Epithelial cell of umbilical artery (primary cell): ENCODE results near the gene PLEKHJ1. TPM values are rescaled to one million over a fixed set of nuclear protein-coding genes. Genes with fewer than 3 reads are reported as not detected.

ENCODE experiments used
- total RNA-seq: library from RNA; depleted of rRNA; stranded (reverse); fragments of >200 nt; gene quantifications from 2 replicates; pipeline ENCODE4 v1.2.3, GENCODE V29; 2014

PLEKHJ1 gene
- total RNA-seq = 59.8 and 63.5 TPM in 2 replicates

DNA sequence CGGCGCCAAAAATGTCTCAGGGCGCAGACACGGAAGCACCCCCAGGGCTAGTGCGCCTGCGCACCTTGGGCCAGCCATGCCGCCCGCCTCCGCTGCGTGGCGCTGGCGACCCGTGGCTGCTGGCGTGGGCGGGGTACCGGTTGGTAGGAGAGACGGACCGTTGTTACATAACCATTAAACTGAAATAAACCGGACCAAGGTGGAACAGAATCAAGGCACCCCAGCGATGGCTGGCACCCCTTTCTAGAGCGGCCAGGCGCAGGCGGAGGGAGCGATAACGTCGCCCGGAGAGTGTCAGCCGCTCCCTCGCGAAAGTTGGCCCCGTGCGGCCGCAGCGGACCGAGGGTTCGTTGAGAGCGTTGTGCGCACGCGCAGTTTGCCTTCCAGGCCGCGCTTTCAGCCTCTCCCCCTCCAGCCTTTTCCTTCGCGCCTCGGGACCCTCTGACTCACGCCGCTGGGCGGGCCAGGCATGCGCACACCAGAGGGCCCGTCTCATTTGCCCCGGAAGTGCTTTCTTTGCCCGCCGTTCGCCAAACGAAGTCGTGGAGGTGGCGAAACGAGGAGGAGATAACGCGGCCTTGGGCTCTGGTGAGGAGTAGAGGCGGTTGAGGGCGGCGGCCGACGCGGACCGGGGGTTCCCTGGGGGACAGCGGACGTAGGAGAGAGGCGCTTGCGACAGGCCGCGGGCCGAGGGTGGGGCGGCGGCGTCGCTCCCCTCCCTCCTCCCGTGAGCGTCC is at the start of gene PLEKHJ1, which contains the start of gene SF3A2:
TSS of gene PLEKHJ1 (minus strand) at position 16 of the 737 bp plus-strand sequence. CDS start 81 bp downstream, outside the sequence.
TSS of gene SF3A2 (plus strand) at position 511 of the 737 bp plus-strand sequence. CDS start 6,595 bp downstream, outside the sequence.

DNA sequence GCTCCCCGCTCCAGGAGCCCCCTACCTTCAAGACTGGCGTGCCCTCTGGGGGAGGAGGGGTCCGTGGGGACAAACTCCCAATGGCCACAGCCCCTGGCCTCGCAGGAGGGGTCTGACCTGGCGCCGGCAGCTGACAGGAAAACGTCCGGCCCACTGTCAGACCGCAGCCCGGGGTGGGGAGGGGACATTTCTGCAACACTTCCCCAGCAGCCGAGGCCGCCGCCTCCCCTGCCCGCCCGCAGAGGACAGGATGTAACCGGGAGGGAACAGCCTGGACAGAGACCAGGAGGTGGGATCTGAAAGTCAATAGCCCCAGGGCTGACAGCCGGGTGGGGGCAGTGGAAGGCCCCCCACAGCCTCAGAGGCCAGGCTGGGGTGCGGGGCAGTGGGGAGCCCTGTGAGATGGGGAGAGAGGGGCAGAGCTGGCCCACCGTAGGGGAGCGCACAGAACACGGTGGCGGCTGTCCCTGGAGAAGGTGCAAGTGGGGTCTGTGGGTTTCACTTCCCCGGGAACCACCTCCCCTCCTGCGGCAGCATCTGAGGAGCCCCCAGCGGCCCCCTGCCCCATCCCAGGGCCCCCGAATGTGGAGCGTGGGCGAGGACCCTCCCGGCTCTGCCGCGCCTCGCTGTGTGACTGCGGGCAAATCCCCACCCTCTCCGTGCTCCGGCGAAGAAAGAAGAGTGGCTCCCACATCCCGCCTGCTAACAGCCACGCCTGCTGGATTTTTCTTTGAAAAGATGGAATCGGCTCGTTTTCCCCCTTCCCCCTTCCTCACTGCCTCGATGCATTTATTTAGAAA is 46.1 kb upstream of the PLEKHJ1 start, which contains the start of gene PEAK3:
TSS of gene PEAK3 (minus strand) at position 114 of the 800 bp plus-strand sequence. CDS start 1,244 bp downstream, outside the sequence.

GRCh38 chr19:2255982-2256685 is 20.0 kb upstream of the PLEKHJ1 start, which contains the start of gene JSRP1:
Gene JSRP1 (minus strand): TSS chr19:2256417. CDS start chr19:2255314, 1,103 bp downstream.

DNA sequence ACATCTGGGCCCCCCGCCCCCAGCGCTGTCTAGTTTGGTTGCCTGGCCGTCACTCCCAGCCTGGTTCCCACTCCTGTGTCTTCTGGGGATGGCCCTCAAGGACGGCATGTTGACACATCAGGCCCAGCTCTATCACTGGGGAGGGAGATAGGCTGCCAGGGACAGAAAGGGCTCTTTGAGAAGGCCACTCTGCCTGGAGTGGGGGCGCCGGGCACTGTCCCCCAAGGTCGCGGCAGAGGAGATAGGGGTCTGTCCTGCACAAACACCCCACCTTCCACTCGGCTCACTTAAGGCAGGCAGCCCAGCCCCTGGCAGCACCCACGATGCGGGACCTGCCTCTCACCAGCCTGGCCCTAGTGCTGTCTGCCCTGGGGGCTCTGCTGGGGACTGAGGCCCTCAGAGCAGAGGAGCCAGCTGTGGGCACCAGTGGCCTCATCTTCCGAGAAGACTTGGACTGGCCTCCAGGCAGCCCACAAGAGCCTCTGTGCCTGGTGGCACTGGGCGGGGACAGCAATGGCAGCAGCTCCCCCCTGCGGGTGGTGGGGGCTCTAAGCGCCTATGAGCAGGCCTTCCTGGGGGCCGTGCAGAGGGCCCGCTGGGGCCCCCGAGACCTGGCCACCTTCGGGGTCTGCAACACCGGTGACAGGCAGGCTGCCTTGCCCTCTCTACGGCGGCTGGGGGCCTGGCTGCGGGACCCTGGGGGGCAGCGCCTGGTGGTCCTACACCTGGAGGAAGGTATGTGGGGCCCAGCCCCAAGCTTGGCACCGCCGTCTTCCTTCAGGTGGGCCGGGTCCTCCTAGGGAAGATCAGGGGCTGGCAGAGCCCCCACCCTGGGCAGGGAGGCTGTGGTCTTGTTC is 13.1 kb upstream of the PLEKHJ1 start, which contains the start of gene AMH:
TSS of gene AMH (plus strand) at position 314 of the 857 bp plus-strand sequence. CDS start at position 324, 10 bp downstream.

Other genes starting within 250 kb of the PLEKHJ1 start
- gene BTBD2, start 220.6 kb downstream of the PLEKHJ1 start, total RNA-seq = 36.7 and 41.9 TPM in 2 replicates
- gene MKNK2, start 185.1 kb downstream of the PLEKHJ1 start, total RNA-seq = 72.4 and 92.7 TPM in 2 replicates
- 13.0 and 17.0 TPM in 2 replicates for gene MOB3A, start 140.0 kb downstream of the PLEKHJ1 start, total RNA-seq
- gene IZUMO4, start 139.4 kb downstream of the PLEKHJ1 start, total RNA-seq = under 0.01 TPM in 1 of 2 replicates, not detected in the other
- gene AP3D1, start 84.8 kb downstream of the PLEKHJ1 start, total RNA-seq = 67.9 and 86.1 TPM in 2 replicates
- 4.0 and 4.5 TPM in 2 replicates for gene DOT1L, start 72.4 kb downstream of the PLEKHJ1 start, total RNA-seq
- gene SF3A2, start 495 bp upstream of the PLEKHJ1 start, total RNA-seq = 24.9 and 39.0 TPM in 2 replicates
- gene AMH, start 13.0 kb upstream of the PLEKHJ1 start, total RNA-seq = 0.76 and 0.97 TPM in 2 replicates
- not detected in 2 replicates for gene JSRP1, start 20.1 kb upstream of the PLEKHJ1 start, total RNA-seq
- gene PEAK3, start 45.8 kb upstream of the PLEKHJ1 start, total RNA-seq = not detected in 2 replicates
- gene LINGO3, start 71.8 kb upstream of the PLEKHJ1 start, total RNA-seq = not detected in 2 replicates
- gene LSM7, start 92.3 kb upstream of the PLEKHJ1 start, total RNA-seq = 163 and 319 TPM in 2 replicates
- gene SPPL2B, start 92.4 kb upstream of the PLEKHJ1 start, total RNA-seq = 22.7 and 26.3 TPM in 2 replicates
- gene TMPRSS9, start 123.9 kb upstream of the PLEKHJ1 start, total RNA-seq = not detected in 2 replicates
- gene TIMM13, start 191.3 kb upstream of the PLEKHJ1 start, total RNA-seq = 44.2 and 55.5 TPM in 2 replicates
- 108 and 131 TPM in 2 replicates for gene LMNB2, start 220.6 kb upstream of the PLEKHJ1 start, total RNA-seq
- gene GADD45B, start 239.8 kb upstream of the PLEKHJ1 start, total RNA-seq = 27.3 and 32.2 TPM in 2 replicates